ENCODE results near the gene ZNF862. TPM values are rescaled to one million over a fixed set of nuclear protein-coding genes. Genes with fewer than 3 reads are reported as not detected.
A peak's percentile ranks its signal among the peaks of the same experiment; 100 is the strongest.

The ZNF862 gene
- total and polyA plus RNA-seq, 7 donors: 1.4 to 7.8 (median 5.3) TPM

- WGBS, 3 donors: 37 to 46% (median 45%) methylated on average over 10 to 11 of the region's 11 CpGs
- no peak overlapping the region for H3K4me3 ChIP-seq
- TF ChIP-seq, protein P1, sequence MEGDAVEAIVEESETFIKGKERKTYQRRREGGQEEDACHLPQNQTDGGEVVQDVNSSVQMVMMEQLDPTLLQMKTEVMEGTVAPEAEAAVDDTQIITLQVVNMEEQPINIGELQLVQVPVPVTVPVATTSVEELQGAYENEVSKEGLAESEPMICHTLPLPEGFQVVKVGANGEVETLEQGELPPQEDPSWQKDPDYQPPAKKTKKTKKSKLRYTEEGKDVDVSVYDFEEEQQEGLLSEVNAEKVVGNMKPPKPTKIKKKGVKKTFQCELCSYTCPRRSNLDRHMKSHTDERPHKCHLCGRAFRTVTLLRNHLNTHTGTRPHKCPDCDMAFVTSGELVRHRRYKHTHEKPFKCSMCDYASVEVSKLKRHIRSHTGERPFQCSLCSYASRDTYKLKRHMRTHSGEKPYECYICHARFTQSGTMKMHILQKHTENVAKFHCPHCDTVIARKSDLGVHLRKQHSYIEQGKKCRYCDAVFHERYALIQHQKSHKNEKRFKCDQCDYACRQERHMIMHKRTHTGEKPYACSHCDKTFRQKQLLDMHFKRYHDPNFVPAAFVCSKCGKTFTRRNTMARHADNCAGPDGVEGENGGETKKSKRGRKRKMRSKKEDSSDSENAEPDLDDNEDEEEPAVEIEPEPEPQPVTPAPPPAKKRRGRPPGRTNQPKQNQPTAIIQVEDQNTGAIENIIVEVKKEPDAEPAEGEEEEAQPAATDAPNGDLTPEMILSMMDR (IDR thresholded peaks at IDR 0.05): no peak
- intact Hi-C loops (cut with DNase I): no loop called here
- no peaks in the 10 kb centered on the region for H3K4me1 ChIP-seq
- H3K27ac ChIP-seq: no peak overlapping the region
- peak in 1 of 2 donors; percentile 23 for DNase-seq
- no peak for ATAC-seq
- peaks cover 0 to 7% (median 0%) of the 10 kb centered on the region in 3 donors for H3K27me3 ChIP-seq (ENCODE audit: insufficient read depth in 3 of 3, low read length in 2 of 3)
- no peaks in the 10 kb centered on the region for H3K36me3 ChIP-seq (ENCODE audit: insufficient read depth in 1 of 2, low read depth in 1 of 2)
- H3K9me3 ChIP-seq: no peaks in the 10 kb centered on the region
Observed at GRCh38 chr7:149830997-149831740, 7.0 kb upstream of the ZNF862 start.

- H3K4me1 ChIP-seq: no peaks in the 10 kb centered on the region
- no peaks in the 10 kb centered on the region for H3K36me3 ChIP-seq (ENCODE audit: insufficient read depth in 1 of 2, low read depth in 1 of 2)
- peaks cover 0 to 7% (median 0%) of the 10 kb centered on the region in 3 donors for H3K27me3 ChIP-seq (ENCODE audit: insufficient read depth in 3 of 3, low read length in 2 of 3)
- no peak overlapping the region for H3K4me3 ChIP-seq
- WGBS, 3 donors: 73 to 75% (median 75%) methylated on average over 9 of the region's 9 CpGs
- intact Hi-C loops (cut with DNase I): no loop called here
- H3K9me3 ChIP-seq: no peaks in the 10 kb centered on the region
- TF ChIP-seq, protein P1 (IDR thresholded peaks at IDR 0.05): no peak
- DNase-seq: peak in 1 of 2 donors; percentile 36
- no peak for ATAC-seq
- no peak overlapping the region for H3K27ac ChIP-seq
Observed at GRCh38 chr7:149831741-149832219, 6.4 kb upstream of the ZNF862 start.

- intact Hi-C loops (cut with DNase I): no loop called here
- Histone ChIP-seq H3K36me3 (ENCODE audit: insufficient read depth in 1 of 2, low read depth in 1 of 2) (no peaks in the 10 kb centered on the region), H3K27ac (no peak overlapping the region), H3K9me3 (no peaks in the 10 kb centered on the region), H3K4me1 (no peaks in the 10 kb centered on the region), H3K27me3 (ENCODE audit: insufficient read depth in 3 of 3, low read length in 2 of 3) (peaks cover 0 to 7% (median 0%) of the 10 kb centered on the region in 3 donors), H3K4me3 (no peak overlapping the region)
- DNase-seq (peak in 1 of 2 donors; percentile 35), ATAC-seq (no peak)
- WGBS, 3 donors: 61 to 65% (median 62%) methylated on average over 13 of the region's 13 CpGs
- TF ChIP-seq, protein P1 (IDR thresholded peaks at IDR 0.05): no peak
Observed at GRCh38 chr7:149832332-149833041, 5.7 kb upstream of the ZNF862 start.

- H3K4me3 ChIP-seq: no peak overlapping the region
- no peaks in the 10 kb centered on the region for H3K4me1 ChIP-seq
- TF ChIP-seq, protein P1 (IDR thresholded peaks at IDR 0.05): no peak
- DNase-seq (no peak), ATAC-seq (no peak)
- no peak overlapping the region for H3K27ac ChIP-seq
- H3K9me3 ChIP-seq: no peaks in the 10 kb centered on the region
- no peaks in the 10 kb centered on the region for H3K36me3 ChIP-seq (ENCODE audit: insufficient read depth in 1 of 2, low read depth in 1 of 2)
- H3K27me3 ChIP-seq (ENCODE audit: insufficient read depth in 3 of 3, low read length in 2 of 3): peaks cover 0 to 7% (median 0%) of the 10 kb centered on the region in 3 donors
- WGBS, 3 donors: 78 to 83% (median 81%) methylated on average over 12 of the region's 12 CpGs
- intact Hi-C loops (cut with DNase I): no loop called here
Observed at GRCh38 chr7:149833495-149834130, 4.6 kb upstream of the ZNF862 start.

Data from psoas muscle (tissue), 8 donors.